HepG2 (cell line): Measurements from ENCODE around the gene ARHGEF26. TPM values are rescaled to one million over a fixed set of nuclear protein-coding genes. Genes with fewer than 3 reads are reported as not detected.

Experiments
- CENPT ChIP-seq: sonication (generic); formaldehyde crosslinking; IDR thresholded peaks from 2 replicates; pipeline ENCODE4 v1.8.0; 2022; ENCODE audit warnings: low read depth, mild to moderate bottlenecking, moderate library complexity, missing genetic modification reagents
- ETV5 ChIP-seq: IDR thresholded peaks from 2 replicates; pipeline ENCODE4 v1.6.1; 2018; ENCODE audit warnings: missing biosample characterization, missing genetic modification reagents, inconsistent platforms, borderline replicate concordance
- FIP1L1 ChIP-seq: fragments of 200-400 bp; formaldehyde crosslinking; IDR thresholded peaks from 2 replicates; pipeline ENCODE4 v1.6.1; 2018; ENCODE audit warnings: low read depth, mild to moderate bottlenecking, low read length, moderate library complexity, borderline replicate concordance; ENCODE audit not compliant: insufficient read depth
- HMG20A ChIP-seq: IDR thresholded peaks from 2 replicates; pipeline ENCODE4 v1.6.1; 2016; ENCODE audit warnings: borderline replicate concordance
- MAZ ChIP-seq, 2 experiments: sonication (generic) in 1 of 2; formaldehyde crosslinking in 1 of 2; IDR thresholded peaks; 2 replicates each; pipeline versions ENCODE4 v1.5.0 to v1.6.1; 2012 to 2020; ENCODE audit warnings: low read depth in 2 of 2, mild to moderate bottlenecking in 2 of 2, borderline replicate concordance in 1 of 2, improper control_type of control experiment in 1 of 2, low read length in 1 of 2, missing genetic modification reagents in 1 of 2, moderate library complexity in 1 of 2
- MXI1 ChIP-seq: IDR thresholded peaks from 3 replicates; pipeline ENCODE4 v1.6.1; 2012; ENCODE audit warnings: low read depth, low read length, inconsistent platforms, borderline replicate concordance
- NBN ChIP-seq: fragments of 450-650 bp; conservative IDR thresholded peaks from 2 replicates; pipeline ENCODE4 v1.6.1; 2017
- POLR2AphosphoS5 ChIP-seq: IDR thresholded peaks from 2 replicates; pipeline ENCODE4 v1.6.1; 2012; ENCODE audit warnings: low read depth, low read length
- SOX5 ChIP-seq: IDR thresholded peaks from 2 replicates; pipeline ENCODE4 v1.6.1; 2016; ENCODE audit warnings: borderline replicate concordance
- SP140L ChIP-seq: sonication (generic); formaldehyde crosslinking; IDR thresholded peaks from 2 replicates; pipeline ENCODE4 v1.4.0; 2020; ENCODE audit warnings: missing genetic modification reagents, borderline replicate concordance
- ZC3H13 ChIP-seq: sonication (generic); formaldehyde crosslinking; IDR thresholded peaks from 2 replicates; pipeline ENCODE4 v1.8.1; 2023; ENCODE audit warnings: mild to moderate bottlenecking, missing genetic modification reagents, moderate library complexity
- ZKSCAN1 ChIP-seq: fragments of 150-350 bp; IDR thresholded peaks from 2 replicates; pipeline ENCODE4 v1.6.1; 2014; ENCODE audit warnings: low read length
- ZKSCAN8 ChIP-seq: IDR thresholded peaks from 2 replicates; pipeline ENCODE4 v1.6.1; 2016; ENCODE audit warnings: borderline replicate concordance, missing genetic modification reagents, missing compliant biosample characterization
- ZNF557 ChIP-seq: sonication (generic); formaldehyde crosslinking; IDR thresholded peaks from 2 replicates; pipeline ENCODE4 v1.4.0; 2020; ENCODE audit warnings: missing genetic modification reagents
- ZNF562 ChIP-seq: sonication (generic); formaldehyde crosslinking; IDR thresholded peaks from 2 replicates; pipeline ENCODE4 v1.8.0; 2022; ENCODE audit warnings: missing genetic modification reagents, borderline replicate concordance
- ZSCAN29 ChIP-seq: sonication (generic); formaldehyde crosslinking; conservative IDR thresholded peaks from 2 replicates; pipeline ENCODE4 v1.4.0; 2020; ENCODE audit warnings: mild to moderate bottlenecking, missing genetic modification reagents
- polyA plus RNA-seq, 8 experiments: library from polyadenylated mRNA; depleted of rRNA in 3 of 8; stranded (reverse) in 7 of 8; unstranded in 1 of 8; fragments of >200 nt; fragmentation: Illumina TruSeq in 4 of 8; extraction: Trizol in 4 of 8; gene quantifications; 2 replicates each; pipeline versions ENCODE4 v1.2.1 to v1.2.3, GENCODE V29; 2011 to 2016; ENCODE audit warnings: low read depth in 4 of 8, missing spikeins in 1 of 8, mixed read lengths in 1 of 8; ENCODE audit not compliant: insufficient read depth in 1 of 8
- total RNA-seq, 5 experiments: library from RNA; depleted of rRNA; stranded (reverse); fragments of >200 nt; fragmentation: Illumina TruSeq; extraction: Trizol; gene quantifications; 2 replicates each; pipeline ENCODE4 v1.2.3, GENCODE V29; 2016; ENCODE audit warnings: low read depth in 1 of 5
- TF ChIP-seq, protein P1 (sequence below): sonication (generic); formaldehyde crosslinking; IDR thresholded peaks from 2 replicates; pipeline ENCODE4 v1.4.0; 2020; ENCODE audit warnings: missing genetic modification reagents
- TF ChIP-seq, protein P2 (sequence below): IDR thresholded peaks from 2 replicates; pipeline ENCODE4 v1.6.1; 2016; ENCODE audit warnings: low read depth, borderline replicate concordance
- TF ChIP-seq, protein P3 (sequence below): sonication (generic); formaldehyde crosslinking; IDR thresholded peaks from 2 replicates; pipeline ENCODE4 v1.5.1; 2020; ENCODE audit warnings: mild to moderate bottlenecking, moderate library complexity, missing genetic modification reagents
- TF ChIP-seq, protein P4 (sequence below): sonication (generic); formaldehyde crosslinking; conservative IDR thresholded peaks from 2 replicates; pipeline ENCODE4 v1.4.0; 2020; ENCODE audit warnings: mild to moderate bottlenecking, missing genetic modification reagents, moderate library complexity

ARHGEF26 gene
- total and polyA plus RNA-seq, 2 of the 13 experiments (the other 11 are each of a cell fraction or from before 2014, with no cell fraction given): 0.74 to 6.1 TPM

DNA sequence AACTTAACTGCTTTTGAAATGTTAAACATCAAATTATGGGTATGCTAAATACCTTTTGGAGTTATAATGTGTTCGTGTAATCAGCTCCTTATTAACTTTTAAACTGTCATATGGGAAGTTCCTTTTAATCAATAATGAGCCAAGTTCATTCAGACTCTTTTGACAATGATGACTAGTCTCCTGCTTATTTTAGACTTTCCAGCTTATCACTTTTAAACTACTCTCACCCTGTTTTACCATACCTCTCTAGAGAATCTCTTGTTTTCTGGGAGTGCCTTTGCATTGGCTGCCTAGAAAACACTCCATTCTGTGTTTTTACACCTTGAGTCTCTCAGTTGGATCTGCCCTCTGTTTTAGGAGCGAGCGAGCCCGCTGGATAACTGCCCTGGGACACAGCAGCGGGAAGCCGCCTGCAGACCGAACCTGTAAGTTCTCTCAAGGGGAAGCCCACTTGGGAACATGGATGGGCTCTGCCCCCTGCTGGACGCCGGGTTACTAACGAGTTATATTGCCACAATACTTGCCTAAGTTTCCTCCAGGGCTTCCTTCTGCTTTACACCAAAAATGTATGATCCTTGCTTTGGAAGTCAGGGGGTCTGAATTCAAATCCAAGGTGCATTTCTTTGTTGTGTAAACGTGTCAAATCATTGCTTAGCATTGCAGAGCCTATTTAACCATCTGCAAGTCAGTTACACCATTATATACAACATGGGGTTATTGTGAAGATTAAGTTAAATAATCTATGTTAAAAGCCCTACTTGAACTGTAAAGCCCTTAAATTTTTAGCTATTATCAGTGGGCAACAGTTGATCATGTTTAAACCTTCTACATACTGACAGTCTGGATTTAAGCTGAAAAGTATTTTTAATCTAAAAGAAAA lies 131.8 kb downstream of the ARHGEF26 start (continued):
- TF ChIP-seq ETV5 (no peak; the same call in 1 of the 2 replicates), SOX5 (no peak), MAZ (IDR thresholded peaks at IDR 0.05; ENCODE audit: borderline replicate concordance, low read depth, low read length) (no peak), MAZ (CRISPR knock-in tag; IDR thresholded peaks at IDR 0.05; ENCODE audit: low read depth) (no peak; the same call in 1 of the 2 replicates), SP140L (CRISPR knock-in tag) (no peak), ZKSCAN1 (no peak), ZKSCAN8 (CRISPR knock-in tag) (no peak), ZNF557 (CRISPR knock-in tag) (no peak), HMG20A (CRISPR knock-in tag) (0 out of 2 replicates have a peak, but pooled peaks have one; percentile 11), CENPT (CRISPR knock-in tag) (no peak), POLR2AphosphoS5 (no peak), NBN (no peak), FIP1L1 (no peak), ZSCAN29 (CRISPR knock-in tag) (no peak), MXI1 (peak; percentile 24; the same call in 1 of the 3 replicates), ZNF562 (CRISPR knock-in tag) (no peak), ZC3H13 (CRISPR knock-in tag) (no peak)
- TF ChIP-seq, protein P1, sequence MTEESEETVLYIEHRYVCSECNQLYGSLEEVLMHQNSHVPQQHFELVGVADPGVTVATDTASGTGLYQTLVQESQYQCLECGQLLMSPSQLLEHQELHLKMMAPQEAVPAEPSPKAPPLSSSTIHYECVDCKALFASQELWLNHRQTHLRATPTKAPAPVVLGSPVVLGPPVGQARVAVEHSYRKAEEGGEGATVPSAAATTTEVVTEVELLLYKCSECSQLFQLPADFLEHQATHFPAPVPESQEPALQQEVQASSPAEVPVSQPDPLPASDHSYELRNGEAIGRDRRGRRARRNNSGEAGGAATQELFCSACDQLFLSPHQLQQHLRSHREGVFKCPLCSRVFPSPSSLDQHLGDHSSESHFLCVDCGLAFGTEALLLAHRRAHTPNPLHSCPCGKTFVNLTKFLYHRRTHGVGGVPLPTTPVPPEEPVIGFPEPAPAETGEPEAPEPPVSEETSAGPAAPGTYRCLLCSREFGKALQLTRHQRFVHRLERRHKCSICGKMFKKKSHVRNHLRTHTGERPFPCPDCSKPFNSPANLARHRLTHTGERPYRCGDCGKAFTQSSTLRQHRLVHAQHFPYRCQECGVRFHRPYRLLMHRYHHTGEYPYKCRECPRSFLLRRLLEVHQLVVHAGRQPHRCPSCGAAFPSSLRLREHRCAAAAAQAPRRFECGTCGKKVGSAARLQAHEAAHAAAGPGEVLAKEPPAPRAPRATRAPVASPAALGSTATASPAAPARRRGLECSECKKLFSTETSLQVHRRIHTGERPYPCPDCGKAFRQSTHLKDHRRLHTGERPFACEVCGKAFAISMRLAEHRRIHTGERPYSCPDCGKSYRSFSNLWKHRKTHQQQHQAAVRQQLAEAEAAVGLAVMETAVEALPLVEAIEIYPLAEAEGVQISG: 0 out of 2 replicates have a peak, but pooled peaks have one; percentile 25
- TF ChIP-seq, protein P2, sequence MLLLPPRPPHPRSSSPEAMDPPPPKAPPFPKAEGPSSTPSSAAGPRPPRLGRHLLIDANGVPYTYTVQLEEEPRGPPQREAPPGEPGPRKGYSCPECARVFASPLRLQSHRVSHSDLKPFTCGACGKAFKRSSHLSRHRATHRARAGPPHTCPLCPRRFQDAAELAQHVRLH (CRISPR knock-in tag): peak; percentile 79; the same call in 1 of the 2 replicates
- TF ChIP-seq, protein P3, sequence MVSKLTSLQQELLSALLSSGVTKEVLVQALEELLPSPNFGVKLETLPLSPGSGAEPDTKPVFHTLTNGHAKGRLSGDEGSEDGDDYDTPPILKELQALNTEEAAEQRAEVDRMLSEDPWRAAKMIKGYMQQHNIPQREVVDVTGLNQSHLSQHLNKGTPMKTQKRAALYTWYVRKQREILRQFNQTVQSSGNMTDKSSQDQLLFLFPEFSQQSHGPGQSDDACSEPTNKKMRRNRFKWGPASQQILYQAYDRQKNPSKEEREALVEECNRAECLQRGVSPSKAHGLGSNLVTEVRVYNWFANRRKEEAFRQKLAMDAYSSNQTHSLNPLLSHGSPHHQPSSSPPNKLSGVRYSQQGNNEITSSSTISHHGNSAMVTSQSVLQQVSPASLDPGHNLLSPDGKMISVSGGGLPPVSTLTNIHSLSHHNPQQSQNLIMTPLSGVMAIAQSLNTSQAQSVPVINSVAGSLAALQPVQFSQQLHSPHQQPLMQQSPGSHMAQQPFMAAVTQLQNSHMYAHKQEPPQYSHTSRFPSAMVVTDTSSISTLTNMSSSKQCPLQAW (CRISPR knock-in tag): 0 out of 2 replicates have a peak, but pooled peaks have one; percentile 43
- TF ChIP-seq, protein P4, sequence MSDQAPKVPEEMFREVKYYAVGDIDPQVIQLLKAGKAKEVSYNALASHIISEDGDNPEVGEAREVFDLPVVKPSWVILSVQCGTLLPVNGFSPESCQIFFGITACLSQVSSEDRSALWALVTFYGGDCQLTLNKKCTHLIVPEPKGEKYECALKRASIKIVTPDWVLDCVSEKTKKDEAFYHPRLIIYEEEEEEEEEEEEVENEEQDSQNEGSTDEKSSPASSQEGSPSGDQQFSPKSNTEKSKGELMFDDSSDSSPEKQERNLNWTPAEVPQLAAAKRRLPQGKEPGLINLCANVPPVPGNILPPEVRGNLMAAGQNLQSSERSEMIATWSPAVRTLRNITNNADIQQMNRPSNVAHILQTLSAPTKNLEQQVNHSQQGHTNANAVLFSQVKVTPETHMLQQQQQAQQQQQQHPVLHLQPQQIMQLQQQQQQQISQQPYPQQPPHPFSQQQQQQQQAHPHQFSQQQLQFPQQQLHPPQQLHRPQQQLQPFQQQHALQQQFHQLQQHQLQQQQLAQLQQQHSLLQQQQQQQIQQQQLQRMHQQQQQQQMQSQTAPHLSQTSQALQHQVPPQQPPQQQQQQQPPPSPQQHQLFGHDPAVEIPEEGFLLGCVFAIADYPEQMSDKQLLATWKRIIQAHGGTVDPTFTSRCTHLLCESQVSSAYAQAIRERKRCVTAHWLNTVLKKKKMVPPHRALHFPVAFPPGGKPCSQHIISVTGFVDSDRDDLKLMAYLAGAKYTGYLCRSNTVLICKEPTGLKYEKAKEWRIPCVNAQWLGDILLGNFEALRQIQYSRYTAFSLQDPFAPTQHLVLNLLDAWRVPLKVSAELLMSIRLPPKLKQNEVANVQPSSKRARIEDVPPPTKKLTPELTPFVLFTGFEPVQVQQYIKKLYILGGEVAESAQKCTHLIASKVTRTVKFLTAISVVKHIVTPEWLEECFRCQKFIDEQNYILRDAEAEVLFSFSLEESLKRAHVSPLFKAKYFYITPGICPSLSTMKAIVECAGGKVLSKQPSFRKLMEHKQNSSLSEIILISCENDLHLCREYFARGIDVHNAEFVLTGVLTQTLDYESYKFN: 0 out of 2 replicates have a peak, but pooled peaks have one; percentile 24
